ENCODE measurements around the gene ZNF425. TPM values are rescaled to one million over a fixed set of nuclear protein-coding genes. Genes with fewer than 3 reads are reported as not detected.

ZNF425 gene
- total and polyA plus RNA-seq, 9 of the 15 experiments (the other 6 are each of a cell fraction or from before 2014, with no cell fraction given): 0.03 to 0.89 (median 0.54) TPM

DNA sequence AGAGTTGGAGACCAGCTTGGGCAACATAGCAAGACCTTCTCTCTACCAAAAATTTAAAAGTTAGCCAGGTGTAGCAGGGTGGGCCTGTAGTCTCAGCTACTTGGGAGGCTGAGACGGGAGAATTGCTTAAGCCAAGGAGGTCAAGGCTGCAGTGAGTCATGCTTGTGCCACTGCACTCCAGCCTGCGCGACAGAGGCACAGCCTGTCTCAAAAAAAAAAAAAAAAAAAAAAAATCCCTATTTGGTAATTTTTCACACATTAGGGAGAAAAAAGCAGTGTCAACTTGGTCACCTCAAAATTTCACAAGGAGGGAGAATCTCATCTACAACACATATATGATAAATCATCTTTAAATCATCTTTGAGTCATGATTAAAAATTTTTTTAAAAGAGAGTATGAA is 14.7 kb upstream of the ZNF425 start (continued):
- TF ChIP-seq, protein P1, sequence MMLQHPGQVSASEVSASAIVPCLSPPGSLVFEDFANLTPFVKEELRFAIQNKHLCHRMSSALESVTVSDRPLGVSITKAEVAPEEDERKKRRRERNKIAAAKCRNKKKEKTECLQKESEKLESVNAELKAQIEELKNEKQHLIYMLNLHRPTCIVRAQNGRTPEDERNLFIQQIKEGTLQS (IDR thresholded peaks at IDR 0.05): 0 out of 2 replicates have a peak, but pooled peaks have one; percentile 28
- TF ChIP-seq, protein P1 (CRISPR knock-in tag; conservative IDR thresholded peaks at IDR 0.05): no peak
- TF ChIP-seq, protein P2, sequence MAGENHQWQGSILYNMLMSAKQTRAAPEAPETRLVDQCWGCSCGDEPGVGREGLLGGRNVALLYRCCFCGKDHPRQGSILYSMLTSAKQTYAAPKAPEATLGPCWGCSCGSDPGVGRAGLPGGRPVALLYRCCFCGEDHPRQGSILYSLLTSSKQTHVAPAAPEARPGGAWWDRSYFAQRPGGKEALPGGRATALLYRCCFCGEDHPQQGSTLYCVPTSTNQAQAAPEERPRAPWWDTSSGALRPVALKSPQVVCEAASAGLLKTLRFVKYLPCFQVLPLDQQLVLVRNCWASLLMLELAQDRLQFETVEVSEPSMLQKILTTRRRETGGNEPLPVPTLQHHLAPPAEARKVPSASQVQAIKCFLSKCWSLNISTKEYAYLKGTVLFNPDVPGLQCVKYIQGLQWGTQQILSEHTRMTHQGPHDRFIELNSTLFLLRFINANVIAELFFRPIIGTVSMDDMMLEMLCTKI (IDR thresholded peaks at IDR 0.05; ENCODE audit: partially characterized antibody): no peak

DNA sequence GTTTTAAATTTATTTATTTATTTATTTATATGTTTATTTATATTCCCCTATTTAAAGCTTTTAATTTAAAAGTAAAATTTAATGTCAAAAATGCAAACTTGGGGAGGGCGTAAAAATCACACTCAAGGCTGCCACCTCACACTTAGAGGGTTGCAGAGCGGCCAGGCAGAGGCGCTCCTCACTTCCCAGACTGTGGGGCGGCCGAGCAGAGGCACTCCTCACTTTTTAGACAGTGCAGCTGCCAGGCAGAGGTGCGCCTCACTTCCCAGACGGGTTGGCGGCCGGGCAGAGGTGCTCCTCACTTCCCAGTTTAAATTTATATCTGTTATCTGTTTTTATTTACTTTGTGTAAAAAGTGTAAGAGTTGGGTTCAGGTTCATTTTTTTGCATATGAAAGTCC is 10.0 kb upstream of the ZNF425 start:
- no peak overlapping the region for H3K4me3 ChIP-seq
- no peak overlapping the region for H2AFZ ChIP-seq (ENCODE audit: low read depth, low read length)
- peaks cover 2% of the 10 kb centered on the region; the same call in 1 of the 2 replicates for H3K9me3 ChIP-seq (replicated peaks; ENCODE audit: control insufficient read depth, insufficient read depth, low read depth, low read length)
- no peaks in the 10 kb centered on the region for H3K9me1 ChIP-seq (ENCODE audit: control insufficient read depth, insufficient read depth, low read length)
- no peaks in the 10 kb centered on the region for H4K20me1 ChIP-seq (replicated peaks; ENCODE audit: control insufficient read depth, insufficient read depth, low read length)
- no peaks in the 10 kb centered on the region; a peak in 1 of 5 replicates for H3K4me1 ChIP-seq (replicated peaks in 1 of 2; ENCODE audit: control insufficient read depth in 2 of 2, insufficient read depth in 2 of 2, low read length in 2 of 2)
- CTCF ChIA-PET (ENCODE audit: low intra/inter-chr PET ratio): no interaction called here
- POLR2A ChIA-PET: interaction anchor here (1.5 to 2.7 kb wide), 3 partner anchors 10 to 11 kb away, joined by 3 to 10 read pairs (median 9); partner anchors contain the start of genes ZNF398 and ZNF425
- FAIRE-seq (no peak), ATAC-seq (no peak), DNase-seq (ENCODE audit: extremely low read depth in 1 of 4, low spot score in 3 of 4) (no peak)
- H3K4me2 ChIP-seq (ENCODE audit: insufficient read depth, low read length): no peak overlapping the region
- BruUV-seq (replicated peaks): no TSS peak
- no peaks in the 10 kb centered on the region for H3K27me3 ChIP-seq (ENCODE audit: control insufficient read depth in 2 of 2, insufficient read depth in 2 of 2, low read length in 2 of 2)
- H3K36me3 ChIP-seq (ENCODE audit: control insufficient read depth, insufficient read depth, low read length): peaks cover 15% of the 10 kb centered on the region; the same call in 1 of the 3 replicates
- no peak overlapping the region for H3K27ac ChIP-seq (ENCODE audit: extremely low read depth, low read depth, low read length)
- H3K79me2 ChIP-seq (ENCODE audit: control insufficient read depth, insufficient read depth, low read length): no peaks in the 10 kb centered on the region
- no peak overlapping the region for H3K9ac ChIP-seq (ENCODE audit: insufficient read depth in 1 of 2, low read depth in 2 of 2, low read length in 2 of 2)
- 94% methylated on average over 9 of the region's 9 CpGs for WGBS (ENCODE audit: insufficient coverage, low coverage, missing lambda C conversion rate)
- in situ Hi-C loops (cut with MboI) (no loop called here), intact Hi-C loops (cut with micrococcal nuclease) (no loop called here)
- TF ChIP-seq, protein P3, sequence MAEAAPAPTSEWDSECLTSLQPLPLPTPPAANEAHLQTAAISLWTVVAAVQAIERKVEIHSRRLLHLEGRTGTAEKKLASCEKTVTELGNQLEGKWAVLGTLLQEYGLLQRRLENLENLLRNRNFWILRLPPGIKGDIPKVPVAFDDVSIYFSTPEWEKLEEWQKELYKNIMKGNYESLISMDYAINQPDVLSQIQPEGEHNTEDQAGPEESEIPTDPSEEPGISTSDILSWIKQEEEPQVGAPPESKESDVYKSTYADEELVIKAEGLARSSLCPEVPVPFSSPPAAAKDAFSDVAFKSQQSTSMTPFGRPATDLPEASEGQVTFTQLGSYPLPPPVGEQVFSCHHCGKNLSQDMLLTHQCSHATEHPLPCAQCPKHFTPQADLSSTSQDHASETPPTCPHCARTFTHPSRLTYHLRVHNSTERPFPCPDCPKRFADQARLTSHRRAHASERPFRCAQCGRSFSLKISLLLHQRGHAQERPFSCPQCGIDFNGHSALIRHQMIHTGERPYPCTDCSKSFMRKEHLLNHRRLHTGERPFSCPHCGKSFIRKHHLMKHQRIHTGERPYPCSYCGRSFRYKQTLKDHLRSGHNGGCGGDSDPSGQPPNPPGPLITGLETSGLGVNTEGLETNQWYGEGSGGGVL (CRISPR knock-in tag; IDR thresholded peaks at IDR 0.05): no peak
- TF ChIP-seq, protein P4, sequence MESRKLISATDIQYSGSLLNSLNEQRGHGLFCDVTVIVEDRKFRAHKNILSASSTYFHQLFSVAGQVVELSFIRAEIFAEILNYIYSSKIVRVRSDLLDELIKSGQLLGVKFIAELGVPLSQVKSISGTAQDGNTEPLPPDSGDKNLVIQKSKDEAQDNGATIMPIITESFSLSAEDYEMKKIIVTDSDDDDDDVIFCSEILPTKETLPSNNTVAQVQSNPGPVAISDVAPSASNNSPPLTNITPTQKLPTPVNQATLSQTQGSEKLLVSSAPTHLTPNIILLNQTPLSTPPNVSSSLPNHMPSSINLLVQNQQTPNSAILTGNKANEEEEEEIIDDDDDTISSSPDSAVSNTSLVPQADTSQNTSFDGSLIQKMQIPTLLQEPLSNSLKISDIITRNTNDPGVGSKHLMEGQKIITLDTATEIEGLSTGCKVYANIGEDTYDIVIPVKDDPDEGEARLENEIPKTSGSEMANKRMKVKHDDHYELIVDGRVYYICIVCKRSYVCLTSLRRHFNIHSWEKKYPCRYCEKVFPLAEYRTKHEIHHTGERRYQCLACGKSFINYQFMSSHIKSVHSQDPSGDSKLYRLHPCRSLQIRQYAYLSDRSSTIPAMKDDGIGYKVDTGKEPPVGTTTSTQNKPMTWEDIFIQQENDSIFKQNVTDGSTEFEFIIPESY (CRISPR knock-in tag; IDR thresholded peaks at IDR 0.05): peak; percentile 84
- TF ChIP-seq SREBF1 (IDR thresholded peaks at IDR 0.05; ENCODE audit: borderline replicate concordance, low read depth, low read length): no peak
- TF ChIP-seq MBD2 (IDR thresholded peaks at IDR 0.05; ENCODE audit: borderline replicate concordance, low read depth): no peak
- TF ChIP-seq L3MBTL2 (IDR thresholded peaks at IDR 0.05): no peak
- no peak for TF ChIP-seq TAL1 (IDR thresholded peaks at IDR 0.05)

Data from K562 (cell line).